K562 treated with DMSO at 1 percent for 12 hours (cell line): Measurements from ENCODE around the gene ALPK1. TPM values are rescaled to one million over a fixed set of nuclear protein-coding genes. Genes with fewer than 3 reads are reported as not detected.

ENCODE experiments used
- total RNA-seq: library from RNA; unstranded; fragments of 300-600 nt; gene quantifications from 2 replicates; pipeline ENCODE4 v1.2.3, GENCODE V29; 2022; ENCODE audit not compliant: insufficient read depth

ALPK1 gene
- total RNA-seq = 3.6 and 12.8 TPM in 2 replicates

DNA sequence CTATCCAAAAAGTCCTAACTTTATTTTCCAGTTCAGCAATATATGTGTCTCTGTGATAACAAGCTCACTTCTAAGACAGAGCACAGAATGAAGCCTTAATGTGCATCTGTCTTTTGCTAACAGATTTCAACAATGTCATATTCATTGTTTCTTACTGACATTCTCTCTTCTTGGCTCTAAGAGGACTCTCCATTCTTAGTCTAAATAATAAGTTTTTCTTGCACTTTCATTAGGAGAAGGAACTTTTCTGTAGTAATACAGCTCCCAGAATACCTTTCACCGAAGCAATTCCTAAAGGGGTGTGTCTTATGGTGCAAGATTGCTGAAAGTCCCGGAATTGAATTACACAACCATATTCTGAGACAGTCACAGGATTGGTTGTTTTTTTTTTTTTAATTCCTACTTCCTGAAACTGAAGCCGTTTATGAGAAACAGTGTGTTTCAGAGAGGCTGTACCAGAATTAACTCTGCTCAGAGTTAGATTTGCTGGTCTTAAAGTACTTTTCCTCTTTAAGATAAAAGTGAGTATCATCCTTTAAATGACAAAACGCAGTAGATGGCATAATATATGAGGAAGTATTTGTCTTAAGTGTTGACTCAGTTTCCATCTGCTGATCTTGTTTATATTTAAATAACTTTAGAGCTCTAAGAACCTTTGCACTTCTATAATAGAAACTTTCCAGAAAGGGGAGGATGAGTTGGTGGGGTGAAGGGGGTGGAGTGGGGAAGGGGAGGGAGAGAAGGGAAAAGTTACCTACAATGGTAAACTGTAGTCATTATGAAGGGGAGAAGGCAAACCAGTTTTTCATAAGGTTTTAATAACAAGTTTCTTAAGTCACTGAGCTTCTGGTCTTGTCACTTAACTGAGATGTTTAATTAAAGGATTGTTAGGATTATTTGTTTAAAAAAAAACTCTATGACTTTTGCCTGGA, at the start of gene ALPK1:
Gene ALPK1 (plus strand): TSS at position 421 of the 932 bp plus-strand sequence.

Other genes starting within 250 kb of the ALPK1 start
- gene FAM241A, start 151.9 kb upstream of the ALPK1 start, total RNA-seq = 2.6 and 5.6 TPM in 2 replicates
- gene AP1AR, start 65.6 kb upstream of the ALPK1 start, total RNA-seq = 5.4 and 15.1 TPM in 2 replicates
- gene TIFA, start 11.5 kb upstream of the ALPK1 start, total RNA-seq = 3.3 and 10.2 TPM in 2 replicates
- gene NEUROG2, start 218.8 kb downstream of the ALPK1 start, total RNA-seq = not detected in 2 replicates